Measurements from ENCODE around the gene RETREG2. TPM values are rescaled to one million over a fixed set of nuclear protein-coding genes. Genes with fewer than 3 reads are reported as not detected.

Gene RETREG2
- total RNA-seq, 1 experiment from 2014 or later: 46.7 TPM

DNA sequence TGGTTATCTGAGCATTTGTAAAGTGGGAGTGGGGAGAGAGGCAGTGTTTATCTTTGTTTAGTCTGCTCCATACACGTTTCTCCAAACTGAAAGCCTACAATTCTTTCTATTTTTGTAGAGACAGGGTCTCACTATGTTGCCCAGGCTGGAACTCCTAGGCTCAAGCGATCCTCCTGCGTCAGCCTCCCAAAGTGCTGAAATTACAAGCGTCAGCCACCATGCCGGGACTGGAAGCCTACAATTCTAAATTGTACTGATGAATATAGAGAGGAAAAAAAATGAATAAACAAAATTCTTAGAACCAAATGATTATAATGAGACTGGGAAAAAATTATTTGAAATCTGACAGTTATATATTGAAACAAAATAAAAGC is 27.1 kb downstream of the RETREG2 start:
- no peak overlapping the region for H2BK15ac ChIP-seq (ENCODE audit: low read depth, low read length)

More for the DNA sequence above, 27.1 kb downstream of the RETREG2 start:
- H3K27ac ChIP-seq (ENCODE audit: insufficient read length, low read depth, low read length): no peak overlapping the region
- no peak overlapping the region for H2AK5ac ChIP-seq (ENCODE audit: insufficient read length, low read length)
- H3K79me2 ChIP-seq (ENCODE audit: insufficient read depth, low read length): no peaks in the 10 kb centered on the region
- H3K27me3 Mint-ChIP-seq (ENCODE audit: low read depth): peaks cover 10% of the 10 kb centered on the region
- no peak overlapping the region for H4K5ac ChIP-seq (ENCODE audit: insufficient read length, low read depth, low read length)
- H3K4me1 Mint-ChIP-seq: peaks cover 11 to 21% of the 10 kb centered on the region in 2 experiments
- no peak overlapping the region for H3K27ac Mint-ChIP-seq
- H3K56ac ChIP-seq (ENCODE audit: insufficient read length, low read depth, low read length): no peak overlapping the region
- no peaks in the 10 kb centered on the region for H4K20me1 ChIP-seq (ENCODE audit: control insufficient read depth, insufficient read depth, insufficient read length)
- WGBS (ENCODE audit: extremely low coverage, insufficient read length, low lambda C conversion rate): no CpG with 5 or more reads among the region's 5 CpGs
- no peak overlapping the region for H2BK120ac ChIP-seq (ENCODE audit: low read depth, low read length, poor library complexity, severe bottlenecking)
- no peaks in the 10 kb centered on the region for H3K4me1 ChIP-seq (ENCODE audit: insufficient read depth, low read length)
- no peak overlapping the region for H2BK12ac ChIP-seq (ENCODE audit: insufficient read length, low read depth, low read length)
- H3K9me3 Mint-ChIP-seq: peaks cover 6 to 7% of the 10 kb centered on the region in 2 experiments; a peak in 4 of 5 replicates
- peaks cover 7 to 29% (median 25%) of the 10 kb centered on the region in 3 experiments for H3K36me3 Mint-ChIP-seq (ENCODE audit: insufficient read depth in 1 of 3, low read depth in 3 of 3)
- DNase-seq: no peak
- no peaks in the 10 kb centered on the region for H3K9me3 ChIP-seq (ENCODE audit: control insufficient read depth, low read depth, low read length)
- no peak overlapping the region for H2AFZ ChIP-seq (ENCODE audit: low read length)
- no peak overlapping the region for H4K8ac ChIP-seq (replicated peaks; ENCODE audit: insufficient read length, low read depth, low read length)
- H3K4me2 ChIP-seq (ENCODE audit: insufficient read depth, insufficient read length, low read length): no peak overlapping the region
- H3K14ac ChIP-seq (ENCODE audit: insufficient read depth, low read length): no peak overlapping the region
- H2BK20ac ChIP-seq (ENCODE audit: low read depth, low read length, poor library complexity, severe bottlenecking): no peak overlapping the region
- peaks cover 4% of the 10 kb centered on the region for H3K23me2 ChIP-seq (ENCODE audit: insufficient read length, low read depth, low read length, poor library complexity, severe bottlenecking)
- no peak overlapping the region for H2BK5ac ChIP-seq (ENCODE audit: insufficient read length, low read length)
- H3K23ac ChIP-seq (ENCODE audit: insufficient read length, low read depth, low read length): no peak overlapping the region
- no peaks in the 10 kb centered on the region for H3K79me1 ChIP-seq (ENCODE audit: insufficient read depth, low read depth, low read length, poor library complexity, severe bottlenecking)
- no peak overlapping the region for H3K4ac ChIP-seq (ENCODE audit: low read depth, low read length)
- peak overlapping the region in 1 of 2 experiments; percentile 64; a peak in 4 of 5 replicates for H3K4me3 Mint-ChIP-seq
- H3K18ac ChIP-seq (ENCODE audit: insufficient read length, low read depth, low read length): no peak overlapping the region
- TF ChIP-seq, protein P1, sequence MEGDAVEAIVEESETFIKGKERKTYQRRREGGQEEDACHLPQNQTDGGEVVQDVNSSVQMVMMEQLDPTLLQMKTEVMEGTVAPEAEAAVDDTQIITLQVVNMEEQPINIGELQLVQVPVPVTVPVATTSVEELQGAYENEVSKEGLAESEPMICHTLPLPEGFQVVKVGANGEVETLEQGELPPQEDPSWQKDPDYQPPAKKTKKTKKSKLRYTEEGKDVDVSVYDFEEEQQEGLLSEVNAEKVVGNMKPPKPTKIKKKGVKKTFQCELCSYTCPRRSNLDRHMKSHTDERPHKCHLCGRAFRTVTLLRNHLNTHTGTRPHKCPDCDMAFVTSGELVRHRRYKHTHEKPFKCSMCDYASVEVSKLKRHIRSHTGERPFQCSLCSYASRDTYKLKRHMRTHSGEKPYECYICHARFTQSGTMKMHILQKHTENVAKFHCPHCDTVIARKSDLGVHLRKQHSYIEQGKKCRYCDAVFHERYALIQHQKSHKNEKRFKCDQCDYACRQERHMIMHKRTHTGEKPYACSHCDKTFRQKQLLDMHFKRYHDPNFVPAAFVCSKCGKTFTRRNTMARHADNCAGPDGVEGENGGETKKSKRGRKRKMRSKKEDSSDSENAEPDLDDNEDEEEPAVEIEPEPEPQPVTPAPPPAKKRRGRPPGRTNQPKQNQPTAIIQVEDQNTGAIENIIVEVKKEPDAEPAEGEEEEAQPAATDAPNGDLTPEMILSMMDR (conservative IDR thresholded peaks at IDR 0.05): no peak
- no peak overlapping the region for H4K91ac ChIP-seq (ENCODE audit: insufficient read length, low read depth, low read length)
- H3K9ac ChIP-seq (ENCODE audit: extremely low read depth, insufficient read length, low read length): no peak overlapping the region
- H3K27me3 ChIP-seq (ENCODE audit: insufficient read depth, low read length): no peaks in the 10 kb centered on the region
- no peak overlapping the region for H3T11ph ChIP-seq (ENCODE audit: low read length)
